GM23338 (cell line): Measurements from ENCODE around the gene CDX1. TPM values are rescaled to one million over a fixed set of nuclear protein-coding genes. Genes with fewer than 3 reads are reported as not detected.

ENCODE experiments used
- ATAC-seq: fragments of 200-7000 bp; cut with Tn5 transposase; 3 replicates; pipeline ENCODE4 v1.9.1; 2020
- DNase-seq: peaks from one replicate; pipeline ENCODE4 v3.0.0-alpha.2; 2015; ENCODE audit warnings: low spot score
- H2AFZ ChIP-seq: fragments of 200-600 bp; sonication (generic); 2 replicates; pipeline ENCODE4 v1.8.0; 2016; ENCODE audit warnings: antibody characterized with exemption, mild to moderate bottlenecking, moderate library complexity
- H3F3A ChIP-seq: fragments of 200-600 bp; sonication (generic); replicated peaks from 2 replicates; pipeline ENCODE4 v1.8.0; 2017; ENCODE audit warnings: antibody characterized with exemption, mixed run types, low read depth
- H3K27ac ChIP-seq: fragments of 200-600 bp; sonication (generic); 2 replicates; pipeline ENCODE4 v1.6.1; 2016; ENCODE audit warnings: low read depth
- H3K27me3 ChIP-seq: fragments of 200-600 bp; sonication (generic); 2 replicates; pipeline ENCODE4 v1.8.0; 2016; ENCODE audit warnings: mild to moderate bottlenecking, mixed run types, moderate library complexity; ENCODE audit not compliant: insufficient read depth
- H3K36me3 ChIP-seq: fragments of 200-600 bp; sonication (generic); 2 replicates; pipeline ENCODE4 v1.8.0; 2016; ENCODE audit warnings: mild to moderate bottlenecking; ENCODE audit not compliant: insufficient read depth
- H3K4me1 ChIP-seq: fragments of 200-600 bp; sonication (generic); 2 replicates; pipeline ENCODE4 v1.8.0; 2016; ENCODE audit warnings: mild to moderate bottlenecking, moderate library complexity; ENCODE audit not compliant: insufficient read depth
- H3K4me2 ChIP-seq: fragments of 200-600 bp; sonication (generic); 2 replicates; pipeline ENCODE4 v1.7.1; 2017; ENCODE audit warnings: mixed run types
- H3K4me3 ChIP-seq: fragments of 200-600 bp; sonication (generic); 2 replicates; pipeline ENCODE4 v1.6.1; 2016; ENCODE audit warnings: mixed run types
- H3K79me2 ChIP-seq: fragments of 200-600 bp; sonication (generic); replicated peaks from 2 replicates; pipeline ENCODE4 v1.8.0; 2017; ENCODE audit warnings: mild to moderate bottlenecking; ENCODE audit not compliant: insufficient read depth
- H3K9me2 ChIP-seq: fragments of 200-600 bp; sonication (generic); 2 replicates; pipeline ENCODE4 v1.8.0; 2017; ENCODE audit not compliant: insufficient read depth
- H4K20me1 ChIP-seq: fragments of 200-600 bp; sonication (generic); replicated peaks from 2 replicates; pipeline ENCODE4 v1.8.0; 2017; ENCODE audit warnings: mild to moderate bottlenecking; ENCODE audit not compliant: insufficient read depth
- H3K27ac Mint-ChIP-seq: 2 replicates; pipeline ENCODE4 v1.8.0; 2020; ENCODE audit warnings: inconsistent platforms, mild to moderate bottlenecking, moderate library complexity, mixed read lengths
- H3K27me3 Mint-ChIP-seq: 3 replicates; pipeline ENCODE4 v1.8.0; 2022; ENCODE audit warnings: low read depth, mild to moderate bottlenecking, moderate library complexity, mixed read lengths, inconsistent platforms; ENCODE audit not compliant: insufficient read depth, poor library complexity
- H3K36me3 Mint-ChIP-seq: 3 replicates; pipeline ENCODE4 v1.8.0; 2021; ENCODE audit warnings: low read depth, mild to moderate bottlenecking, inconsistent platforms, moderate library complexity, mixed read lengths
- H3K4me1 Mint-ChIP-seq: 3 replicates; pipeline ENCODE4 v1.8.0; 2020; ENCODE audit warnings: mild to moderate bottlenecking, inconsistent platforms, mixed read lengths
- H3K4me3 Mint-ChIP-seq: 3 replicates; pipeline ENCODE4 v1.8.0; 2021; ENCODE audit warnings: moderate library complexity, mild to moderate bottlenecking, inconsistent platforms, mixed read lengths
- H3K9me3 Mint-ChIP-seq: 3 replicates; pipeline ENCODE4 v1.8.0; 2020; ENCODE audit warnings: moderate library complexity, mild to moderate bottlenecking, inconsistent platforms, mixed read lengths
- CREB1 ChIP-seq: fragments of 250-450 bp; sonication (Bioruptor Pico); IDR thresholded peaks from 2 replicates; pipeline ENCODE4 v1.5.0; 2020; ENCODE audit warnings: low read depth, mild to moderate bottlenecking, moderate library complexity
- CTCF ChIP-seq, 2 experiments: fragments of 200-600 bp in 1 of 2; sonication (generic) in 1 of 2; conservative IDR thresholded peaks; 2 replicates each; pipeline versions ENCODE4 v1.5.1 to v1.6.1; 2016 to 2017; ENCODE audit warnings: antibody characterized with exemption in 2 of 2, low read depth in 2 of 2, mild to moderate bottlenecking in 2 of 2, moderate library complexity in 1 of 2
- EZH2phosphoT487 ChIP-seq: fragments of 200-600 bp; sonication (generic); IDR thresholded peaks from one replicate; pipeline ENCODE4 v1.8.1; 2018; ENCODE audit warnings: antibody characterized with exemption; ENCODE audit not compliant: unreplicated experiment
- JUNB ChIP-seq: IDR thresholded peaks from one replicate; pipeline ENCODE4 v1.6.1; 2016; ENCODE audit warnings: antibody characterized with exemption; ENCODE audit not compliant: unreplicated experiment
- NANOG ChIP-seq: IDR thresholded peaks from 2 replicates; pipeline ENCODE4 v1.6.1; 2016; ENCODE audit warnings: antibody characterized with exemption, borderline replicate concordance
- POLR2AphosphoS5 ChIP-seq: IDR thresholded peaks from 2 replicates; pipeline ENCODE4 v1.6.1; 2016; ENCODE audit warnings: antibody characterized with exemption, low read depth
- REST ChIP-seq: IDR thresholded peaks from one replicate; pipeline ENCODE4 v1.6.1; 2018; ENCODE audit warnings: antibody characterized with exemption; ENCODE audit not compliant: unreplicated experiment
- STAT1 ChIP-seq: IDR thresholded peaks from one replicate; pipeline ENCODE4 v1.6.1; 2016; ENCODE audit warnings: antibody characterized with exemption; ENCODE audit not compliant: unreplicated experiment
- ZNF114 ChIP-seq: fragments of 250-450 bp; sonication (Bioruptor Pico); IDR thresholded peaks from 2 replicates; pipeline ENCODE4 v1.5.0; 2020; ENCODE audit warnings: mild to moderate bottlenecking, moderate library complexity
- polyA plus RNA-seq: library from polyadenylated mRNA; unstranded; fragments of >200 nt; fragmentation: Nextera tagmentation; extraction: Ambion mirVana; gene quantifications from 2 replicates; pipeline ENCODE4 v1.2.1, GENCODE V29; 2016
- total RNA-seq: library from RNA; depleted of rRNA; stranded (reverse); fragments of >200 nt; shearing (Covaris generic); gene quantifications from 2 replicates; pipeline ENCODE4 v1.2.3, GENCODE V29; 2014
- TF ChIP-seq, protein P1 (sequence below): fragments of 250-450 bp; sonication (Bioruptor Pico); IDR thresholded peaks from 2 replicates; pipeline ENCODE4 v1.5.0; 2020; ENCODE audit warnings: mild to moderate bottlenecking, moderate library complexity

Gene CDX1
- total and polyA plus RNA-seq, 2 experiments from 2014 or later: not detected

DNA sequence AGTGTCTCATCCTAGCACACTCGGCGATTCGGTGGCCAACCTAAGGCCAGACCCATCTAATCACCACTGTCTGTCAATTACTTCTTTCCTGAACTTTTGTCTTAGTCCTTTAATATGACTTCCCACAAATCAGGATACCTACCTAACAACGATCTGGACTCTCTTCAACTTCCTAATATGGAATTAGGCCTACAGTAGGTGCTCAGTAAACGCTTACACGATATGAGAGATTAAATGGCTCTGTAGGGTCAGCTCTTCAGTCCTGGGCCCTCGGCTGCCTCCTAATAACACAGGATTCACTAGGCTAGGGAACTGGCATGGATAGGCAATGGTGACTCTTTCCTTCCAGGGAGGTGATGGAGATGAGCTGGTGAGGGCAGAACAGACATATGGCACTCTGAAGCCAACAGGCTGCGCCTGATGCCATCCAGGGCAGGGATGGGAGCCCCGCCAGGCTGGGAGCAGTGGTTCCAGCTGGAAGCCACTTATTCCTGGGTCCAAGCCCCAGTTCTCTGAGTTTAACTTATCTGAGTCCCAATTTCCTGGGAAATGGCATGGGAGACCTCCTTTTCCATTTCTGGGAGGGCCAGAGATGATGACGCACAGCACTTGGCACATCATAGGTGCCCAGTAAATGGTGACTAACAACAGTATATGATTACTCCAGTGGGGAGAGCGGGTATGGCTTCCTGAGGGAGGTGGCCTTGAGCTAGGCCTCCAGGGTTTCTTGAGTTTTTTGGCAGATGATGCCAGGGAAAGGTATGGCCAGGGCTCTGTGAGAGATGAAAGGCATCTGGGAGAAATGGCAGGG, 18.3 kb upstream of the CDX1 start:
- H3K27ac Mint-ChIP-seq: peak overlapping the region; percentile 84
- H3K27me3 Mint-ChIP-seq: peaks cover 5% of the 10 kb centered on the region
- Histone ChIP-seq H3K4me1 (peaks cover 9% of the 10 kb centered on the region), H2AFZ (no peak overlapping the region), H3K9me2 (no peaks in the 10 kb centered on the region), H3K4me3 (no peak overlapping the region), H3K4me2 (no peak overlapping the region), H4K20me1 (no peaks in the 10 kb centered on the region), H3K27ac (no peak overlapping the region), H3K79me2 (no peaks in the 10 kb centered on the region), H3F3A (no peaks in the 10 kb centered on the region), H3K36me3 (no peaks in the 10 kb centered on the region), H3K27me3 (no peaks in the 10 kb centered on the region)
- TF ChIP-seq POLR2AphosphoS5 (no peak), STAT1 (no peak), CREB1 (CRISPR knock-in tag) (no peak), REST (no peak), NANOG (no peak), JUNB (no peak), ZNF114 (CRISPR knock-in tag) (no peak), CTCF (conservative IDR thresholded peaks at IDR 0.05; ENCODE audit: low read depth in 2 of 2) (no peak), EZH2phosphoT487 (no peak)
- TF ChIP-seq, protein P1, sequence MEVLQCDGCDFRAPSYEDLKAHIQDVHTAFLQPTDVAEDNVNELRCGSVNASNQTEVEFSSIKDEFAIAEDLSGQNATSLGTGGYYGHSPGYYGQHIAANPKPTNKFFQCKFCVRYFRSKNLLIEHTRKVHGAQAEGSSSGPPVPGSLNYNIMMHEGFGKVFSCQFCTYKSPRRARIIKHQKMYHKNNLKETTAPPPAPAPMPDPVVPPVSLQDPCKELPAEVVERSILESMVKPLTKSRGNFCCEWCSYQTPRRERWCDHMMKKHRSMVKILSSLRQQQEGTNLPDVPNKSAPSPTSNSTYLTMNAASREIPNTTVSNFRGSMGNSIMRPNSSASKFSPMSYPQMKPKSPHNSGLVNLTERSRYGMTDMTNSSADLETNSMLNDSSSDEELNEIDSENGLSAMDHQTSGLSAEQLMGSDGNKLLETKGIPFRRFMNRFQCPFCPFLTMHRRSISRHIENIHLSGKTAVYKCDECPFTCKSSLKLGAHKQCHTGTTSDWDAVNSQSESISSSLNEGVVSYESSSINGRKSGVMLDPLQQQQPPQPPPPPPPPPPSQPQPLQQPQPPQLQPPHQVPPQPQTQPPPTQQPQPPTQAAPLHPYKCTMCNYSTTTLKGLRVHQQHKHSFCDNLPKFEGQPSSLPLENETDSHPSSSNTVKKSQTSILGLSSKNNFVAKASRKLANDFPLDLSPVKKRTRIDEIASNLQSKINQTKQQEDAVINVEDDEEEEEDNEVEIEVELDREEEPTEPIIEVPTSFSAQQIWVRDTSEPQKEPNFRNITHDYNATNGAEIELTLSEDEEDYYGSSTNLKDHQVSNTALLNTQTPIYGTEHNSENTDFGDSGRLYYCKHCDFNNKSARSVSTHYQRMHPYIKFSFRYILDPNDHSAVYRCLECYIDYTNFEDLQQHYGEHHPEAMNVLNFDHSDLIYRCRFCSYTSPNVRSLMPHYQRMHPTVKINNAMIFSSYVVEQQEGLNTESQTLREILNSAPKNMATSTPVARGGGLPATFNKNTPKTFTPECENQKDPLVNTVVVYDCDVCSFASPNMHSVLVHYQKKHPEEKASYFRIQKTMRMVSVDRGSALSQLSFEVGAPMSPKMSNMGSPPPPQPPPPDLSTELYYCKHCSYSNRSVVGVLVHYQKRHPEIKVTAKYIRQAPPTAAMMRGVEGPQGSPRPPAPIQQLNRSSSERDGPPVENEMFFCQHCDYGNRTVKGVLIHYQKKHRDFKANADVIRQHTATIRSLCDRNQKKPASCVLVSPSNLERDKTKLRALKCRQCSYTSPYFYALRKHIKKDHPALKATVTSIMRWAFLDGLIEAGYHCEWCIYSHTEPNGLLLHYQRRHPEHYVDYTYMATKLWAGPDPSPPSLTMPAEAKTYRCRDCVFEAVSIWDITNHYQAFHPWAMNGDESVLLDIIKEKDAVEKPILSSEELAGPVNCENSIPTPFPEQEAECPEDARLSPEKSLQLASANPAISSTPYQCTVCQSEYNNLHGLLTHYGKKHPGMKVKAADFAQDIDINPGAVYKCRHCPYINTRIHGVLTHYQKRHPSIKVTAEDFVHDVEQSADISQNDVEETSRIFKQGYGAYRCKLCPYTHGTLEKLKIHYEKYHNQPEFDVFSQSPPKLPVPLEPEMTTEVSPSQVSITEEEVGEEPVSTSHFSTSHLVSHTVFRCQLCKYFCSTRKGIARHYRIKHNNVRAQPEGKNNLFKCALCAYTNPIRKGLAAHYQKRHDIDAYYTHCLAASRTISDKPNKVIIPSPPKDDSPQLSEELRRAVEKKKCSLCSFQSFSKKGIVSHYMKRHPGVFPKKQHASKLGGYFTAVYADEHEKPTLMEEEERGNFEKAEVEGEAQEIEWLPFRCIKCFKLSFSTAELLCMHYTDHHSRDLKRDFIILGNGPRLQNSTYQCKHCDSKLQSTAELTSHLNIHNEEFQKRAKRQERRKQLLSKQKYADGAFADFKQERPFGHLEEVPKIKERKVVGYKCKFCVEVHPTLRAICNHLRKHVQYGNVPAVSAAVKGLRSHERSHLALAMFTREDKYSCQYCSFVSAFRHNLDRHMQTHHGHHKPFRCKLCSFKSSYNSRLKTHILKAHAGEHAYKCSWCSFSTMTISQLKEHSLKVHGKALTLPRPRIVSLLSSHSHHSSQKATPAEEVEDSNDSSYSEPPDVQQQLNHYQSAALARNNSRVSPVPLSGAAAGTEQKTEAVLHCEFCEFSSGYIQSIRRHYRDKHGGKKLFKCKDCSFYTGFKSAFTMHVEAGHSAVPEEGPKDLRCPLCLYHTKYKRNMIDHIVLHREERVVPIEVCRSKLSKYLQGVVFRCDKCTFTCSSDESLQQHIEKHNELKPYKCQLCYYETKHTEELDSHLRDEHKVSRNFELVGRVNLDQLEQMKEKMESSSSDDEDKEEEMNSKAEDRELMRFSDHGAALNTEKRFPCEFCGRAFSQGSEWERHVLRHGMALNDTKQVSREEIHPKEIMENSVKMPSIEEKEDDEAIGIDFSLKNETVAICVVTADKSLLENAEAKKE: no peak
- peaks cover 21% of the 10 kb centered on the region for H3K4me1 Mint-ChIP-seq
- ATAC-seq: no peak
- H3K9me3 Mint-ChIP-seq: no peaks in the 10 kb centered on the region
- no peaks in the 10 kb centered on the region; the same call in 2 of the 3 replicates for H3K36me3 Mint-ChIP-seq
- H3K4me3 Mint-ChIP-seq: no peak overlapping the region
- no peak for DNase-seq
